Subcutaneous abdominal adipose tissue (tissue), 5 donors: ENCODE results near the gene POFUT2.

Experiments used
- H3K27ac ChIP-seq: one replicate; pipeline ENCODE4 v1.7.0; 2013; ENCODE audit warnings: low read depth, mild to moderate bottlenecking, inconsistent platforms, low read length, moderate library complexity
- H3K27me3 ChIP-seq, 5 donors: one replicate each; pipeline ENCODE4 v1.7.0; 2013; ENCODE audit warnings: low read length in 5 of 5, inconsistent platforms in 1 of 5; ENCODE audit not compliant: control insufficient read depth in 5 of 5, insufficient read depth in 4 of 5
- H3K36me3 ChIP-seq, 5 donors: one replicate each; pipeline ENCODE4 v1.7.0; 2013; ENCODE audit warnings: low read length in 5 of 5; ENCODE audit not compliant: control insufficient read depth in 5 of 5, insufficient read depth in 5 of 5
- H3K4me1 ChIP-seq, 5 donors: one replicate each; pipeline ENCODE4 v1.7.0; 2013; ENCODE audit warnings: low read length in 5 of 5, mild to moderate bottlenecking in 3 of 5, moderate library complexity in 1 of 5; ENCODE audit not compliant: control insufficient read depth in 5 of 5, insufficient read depth in 5 of 5
- H3K4me3 ChIP-seq, 5 donors: one replicate each; pipeline ENCODE4 v1.7.0; 2013; ENCODE audit warnings: low read length in 5 of 5, low read depth in 1 of 5
- H3K9ac ChIP-seq, 5 donors: one replicate each; pipeline ENCODE4 v1.7.0; 2013; ENCODE audit warnings: low read length in 5 of 5, mild to moderate bottlenecking in 4 of 5, moderate library complexity in 3 of 5
- H3K9me3 ChIP-seq, 5 donors: one replicate each; pipeline ENCODE4 v1.7.0; 2013; ENCODE audit warnings: low read length in 5 of 5; ENCODE audit not compliant: control insufficient read depth in 5 of 5
- donor health status: healthy.
- donor health status: healthy.
- donor health status: healthy.
- donor health status: healthy.
- donor health status: healthy.

The POFUT2 gene

GRCh38 chr21:45287438-45288391, at the start of gene POFUT2:
Gene POFUT2 (minus strand): TSS chr21:45287895. CDS start chr21:45287871, 24 bp downstream.
- Histone ChIP-seq H3K4me1 (peaks cover 2 to 30% (median 21%) of the 10 kb centered on the region in 5 donors), H3K4me3 (peak within 1 kb of the TSS; percentile 22 to 77 (median 74)), H3K9me3 (no peaks in the 10 kb centered on the region), H3K9ac (peak within 1 kb of the TSS in 4 of 5 donors; percentile 60 to 79 (median 78)), H3K27me3 (no peaks in the 10 kb centered on the region), H3K27ac (no peak within 1 kb of the TSS), H3K36me3 (peaks cover 5 to 30% (median 29%) of the 10 kb centered on the region in 5 donors)

- no peak overlapping the region for H3K27ac ChIP-seq
- no peaks in the 10 kb centered on the region for H3K9me3 ChIP-seq
- H3K4me1 ChIP-seq, result peaks cover 0 to 24% (median 13%) of the 10 kb centered on the region in 5 donors
- no peak overlapping the region for H3K9ac ChIP-seq
- no peaks in the 10 kb centered on the region for H3K36me3 ChIP-seq
- peaks cover 0 to 3% (median 0%) of the 10 kb centered on the region in 5 donors for H3K27me3 ChIP-seq
- H3K4me3 ChIP-seq, result no peak overlapping the region
These were observed 49.2 kb upstream of the POFUT2 start for GRCh38 chr21:45336870-45337269.

GRCh38 chr21:45336535-45336810, 48.8 kb upstream of the POFUT2 start:
- H3K4me3 ChIP-seq, result no peak overlapping the region
- no peaks in the 10 kb centered on the region for H3K9me3 ChIP-seq
- H3K9ac ChIP-seq, result no peak overlapping the region
- H3K27me3 ChIP-seq, result peaks cover 0 to 3% (median 0%) of the 10 kb centered on the region in 5 donors
- H3K4me1 ChIP-seq, result peaks cover 0 to 20% (median 13%) of the 10 kb centered on the region in 5 donors
- no peaks in the 10 kb centered on the region for H3K36me3 ChIP-seq
- H3K27ac ChIP-seq, result no peak overlapping the region

GRCh38 chr21:45335761-45336534, 48.3 kb upstream of the POFUT2 start:
- Histone ChIP-seq H3K4me1 (peaks cover 0 to 15% (median 12%) of the 10 kb centered on the region in 5 donors), H3K9me3 (no peaks in the 10 kb centered on the region), H3K27ac (no peak overlapping the region), H3K27me3 (peaks cover 0 to 4% (median 0%) of the 10 kb centered on the region in 5 donors), H3K9ac (no peak overlapping the region), H3K36me3 (no peaks in the 10 kb centered on the region), H3K4me3 (no peak overlapping the region)

- H3K36me3 ChIP-seq, result no peaks in the 10 kb centered on the region
- H3K27me3 ChIP-seq, result peaks cover 0 to 4% (median 0%) of the 10 kb centered on the region in 5 donors
- H3K4me3 ChIP-seq, result no peak overlapping the region
- no peak overlapping the region for H3K27ac ChIP-seq
- H3K9ac ChIP-seq, result no peak overlapping the region
- no peaks in the 10 kb centered on the region for H3K9me3 ChIP-seq
- H3K4me1 ChIP-seq, result peaks cover 0 to 16% (median 14%) of the 10 kb centered on the region in 5 donors
These were observed 47.6 kb upstream of the POFUT2 start for GRCh38 chr21:45335151-45335760.

- H3K36me3 ChIP-seq, result no peaks in the 10 kb centered on the region
- no peaks in the 10 kb centered on the region for H3K9me3 ChIP-seq
- H3K27me3 ChIP-seq, result peaks cover 0 to 7% (median 0%) of the 10 kb centered on the region in 5 donors
- H3K27ac ChIP-seq, result no peak overlapping the region
- peaks cover 0 to 19% (median 12%) of the 10 kb centered on the region in 5 donors for H3K4me1 ChIP-seq
- H3K4me3 ChIP-seq, result no peak overlapping the region
- H3K9ac ChIP-seq, result no peak overlapping the region
These were observed 46.9 kb upstream of the POFUT2 start for GRCh38 chr21:45334591-45335081.

- Histone ChIP-seq H3K27me3 (peaks cover 0 to 7% (median 0%) of the 10 kb centered on the region in 5 donors), H3K27ac (no peak overlapping the region), H3K9me3 (no peaks in the 10 kb centered on the region), H3K9ac (no peak overlapping the region), H3K4me3 (no peak overlapping the region), H3K4me1 (peaks cover 0 to 19% (median 12%) of the 10 kb centered on the region in 5 donors), H3K36me3 (no peaks in the 10 kb centered on the region)
These were observed 46.4 kb upstream of the POFUT2 start for GRCh38 chr21:45334134-45334533.

- Histone ChIP-seq H3K36me3 (no peaks in the 10 kb centered on the region), H3K27ac (no peak overlapping the region), H3K27me3 (peaks cover 0 to 10% (median 0%) of the 10 kb centered on the region in 5 donors), H3K4me3 (no peak overlapping the region), H3K4me1 (peaks cover 0 to 19% (median 12%) of the 10 kb centered on the region in 5 donors), H3K9me3 (no peaks in the 10 kb centered on the region), H3K9ac (no peak overlapping the region)
These were observed 46.0 kb upstream of the POFUT2 start for GRCh38 chr21:45333583-45334121.

- H3K9me3 ChIP-seq, result no peaks in the 10 kb centered on the region
- peaks cover 0 to 10% (median 0%) of the 10 kb centered on the region in 5 donors for H3K27me3 ChIP-seq
- H3K4me3 ChIP-seq, result no peak overlapping the region
- H3K27ac ChIP-seq, result no peak overlapping the region
- no peaks in the 10 kb centered on the region for H3K36me3 ChIP-seq
- peaks cover 0 to 19% (median 12%) of the 10 kb centered on the region in 5 donors for H3K4me1 ChIP-seq
- H3K9ac ChIP-seq, result no peak overlapping the region
These were observed 45.4 kb upstream of the POFUT2 start for GRCh38 chr21:45332981-45333582.
